ENCODE results near the gene NBPF3. TPM values are rescaled to one million over a fixed set of nuclear protein-coding genes. Genes with fewer than 3 reads are reported as not detected.

Gene NBPF3
- total RNA-seq, 1 donor from 2014 or later = 23.6 TPM

DNA sequence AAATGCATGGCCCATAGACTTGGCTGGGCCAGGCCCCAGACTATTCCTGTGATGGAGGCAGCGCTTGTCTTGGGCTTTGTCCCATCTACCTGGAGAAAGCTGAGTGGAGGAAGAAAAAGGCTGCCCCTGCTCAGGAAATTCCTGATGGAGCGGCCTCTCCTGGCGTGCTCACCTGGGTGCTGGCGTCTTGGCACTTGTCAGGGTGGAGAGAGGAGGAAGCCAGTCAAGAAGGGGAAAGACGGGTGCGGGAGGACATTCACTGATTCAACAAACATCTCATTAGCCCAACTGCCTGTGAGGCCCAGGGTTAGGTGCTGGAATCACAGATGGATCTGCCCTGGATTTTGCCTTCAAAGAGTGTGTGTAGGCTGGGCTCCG, 85.4 kb downstream of the NBPF3 start:
- TF ChIP-seq, protein P1, sequence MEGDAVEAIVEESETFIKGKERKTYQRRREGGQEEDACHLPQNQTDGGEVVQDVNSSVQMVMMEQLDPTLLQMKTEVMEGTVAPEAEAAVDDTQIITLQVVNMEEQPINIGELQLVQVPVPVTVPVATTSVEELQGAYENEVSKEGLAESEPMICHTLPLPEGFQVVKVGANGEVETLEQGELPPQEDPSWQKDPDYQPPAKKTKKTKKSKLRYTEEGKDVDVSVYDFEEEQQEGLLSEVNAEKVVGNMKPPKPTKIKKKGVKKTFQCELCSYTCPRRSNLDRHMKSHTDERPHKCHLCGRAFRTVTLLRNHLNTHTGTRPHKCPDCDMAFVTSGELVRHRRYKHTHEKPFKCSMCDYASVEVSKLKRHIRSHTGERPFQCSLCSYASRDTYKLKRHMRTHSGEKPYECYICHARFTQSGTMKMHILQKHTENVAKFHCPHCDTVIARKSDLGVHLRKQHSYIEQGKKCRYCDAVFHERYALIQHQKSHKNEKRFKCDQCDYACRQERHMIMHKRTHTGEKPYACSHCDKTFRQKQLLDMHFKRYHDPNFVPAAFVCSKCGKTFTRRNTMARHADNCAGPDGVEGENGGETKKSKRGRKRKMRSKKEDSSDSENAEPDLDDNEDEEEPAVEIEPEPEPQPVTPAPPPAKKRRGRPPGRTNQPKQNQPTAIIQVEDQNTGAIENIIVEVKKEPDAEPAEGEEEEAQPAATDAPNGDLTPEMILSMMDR (conservative IDR thresholded peaks at IDR 0.05; ENCODE audit: low read depth, low read length) = no peak
- DNase-seq (ENCODE audit: low read depth) = no peak
- H3K4me3 ChIP-seq (ENCODE audit: low read depth, low read length) = no peak overlapping the region

DNA sequence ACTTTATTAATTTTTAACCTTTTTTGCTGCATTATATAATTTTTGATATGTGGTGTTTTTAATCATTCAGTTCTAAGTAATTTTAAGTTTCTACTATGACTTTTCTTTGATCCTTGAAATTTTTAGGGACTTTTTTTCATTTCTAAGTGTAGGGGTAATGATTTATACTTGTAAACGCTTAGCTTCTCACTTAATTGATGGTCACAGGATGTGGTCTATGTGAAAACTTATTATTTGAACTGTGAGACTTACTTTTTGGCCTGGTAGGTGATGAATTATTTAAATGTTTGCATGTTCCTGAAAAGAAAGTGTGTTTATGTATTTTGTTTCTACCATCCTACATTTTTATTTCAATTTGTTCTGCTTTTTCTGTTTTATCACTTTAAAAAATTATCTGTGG, 86.5 kb downstream of the NBPF3 start:
- H3K4me3 ChIP-seq (ENCODE audit: low read depth, low read length) = no peak overlapping the region
- TF ChIP-seq, protein P1 (conservative IDR thresholded peaks at IDR 0.05; ENCODE audit: low read depth, low read length) = no peak
- no peak for DNase-seq (ENCODE audit: low read depth)

DNA sequence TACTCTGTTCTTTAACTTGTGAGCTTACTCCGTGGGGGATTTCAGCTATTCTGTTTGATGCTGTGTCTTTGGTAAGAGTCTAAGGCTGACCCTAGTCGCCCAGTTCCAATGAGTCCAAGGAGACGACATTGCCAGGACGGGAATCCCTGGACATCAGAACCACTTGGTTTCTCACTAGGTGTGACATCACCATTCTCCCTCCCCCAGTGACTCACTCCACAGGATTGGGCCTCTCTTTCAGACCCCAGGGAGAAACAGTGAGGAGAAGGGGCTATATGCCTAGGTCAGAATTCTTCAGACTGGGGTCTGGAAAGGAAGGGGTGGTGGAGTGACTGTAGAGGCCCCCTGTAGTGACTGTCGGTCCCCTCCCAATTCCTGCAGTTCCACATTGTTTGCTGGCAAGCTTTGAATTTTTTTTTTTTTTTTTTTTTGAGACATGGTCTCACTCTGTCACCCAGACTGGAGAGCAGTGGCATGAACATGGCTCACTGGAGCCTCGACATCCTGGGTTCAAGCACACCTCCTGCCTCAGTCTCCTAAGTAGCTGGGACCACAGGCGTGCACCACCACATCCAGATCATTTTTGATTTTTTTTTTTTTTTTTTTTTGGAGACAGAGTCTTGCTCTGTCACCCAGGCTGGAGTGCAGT, 90.6 kb downstream of the NBPF3 start:
- TF ChIP-seq, protein P1 (conservative IDR thresholded peaks at IDR 0.05; ENCODE audit: low read depth, low read length) = no peak
- H3K4me3 ChIP-seq (ENCODE audit: low read depth, low read length) = no peak overlapping the region
- DNase-seq (ENCODE audit: low read depth) = no peak

DNA sequence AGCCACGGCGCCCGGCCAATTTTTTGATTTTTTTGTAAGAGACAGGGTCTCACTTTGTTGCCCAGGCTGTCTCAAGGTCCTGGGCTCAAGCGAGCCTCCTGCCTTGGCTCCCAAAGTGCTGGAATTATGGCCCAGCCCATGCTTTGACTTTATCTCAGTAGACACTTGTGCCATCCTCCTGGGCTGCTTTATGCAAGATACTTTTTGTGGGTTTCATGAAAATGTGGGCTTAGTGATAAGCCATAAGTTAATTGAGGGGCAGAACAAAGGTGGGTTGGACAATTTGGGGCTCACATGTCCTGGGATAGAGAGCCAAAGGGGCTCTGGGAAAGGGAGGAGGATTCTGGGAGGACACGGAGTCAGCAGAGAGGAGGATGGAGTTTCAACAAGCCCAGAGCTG, 91.3 kb downstream of the NBPF3 start:
- DNase-seq (ENCODE audit: low read depth) = no peak
- H3K4me3 ChIP-seq (ENCODE audit: low read depth, low read length) = no peak overlapping the region
- TF ChIP-seq, protein P1 (conservative IDR thresholded peaks at IDR 0.05; ENCODE audit: low read depth, low read length) = no peak

DNA sequence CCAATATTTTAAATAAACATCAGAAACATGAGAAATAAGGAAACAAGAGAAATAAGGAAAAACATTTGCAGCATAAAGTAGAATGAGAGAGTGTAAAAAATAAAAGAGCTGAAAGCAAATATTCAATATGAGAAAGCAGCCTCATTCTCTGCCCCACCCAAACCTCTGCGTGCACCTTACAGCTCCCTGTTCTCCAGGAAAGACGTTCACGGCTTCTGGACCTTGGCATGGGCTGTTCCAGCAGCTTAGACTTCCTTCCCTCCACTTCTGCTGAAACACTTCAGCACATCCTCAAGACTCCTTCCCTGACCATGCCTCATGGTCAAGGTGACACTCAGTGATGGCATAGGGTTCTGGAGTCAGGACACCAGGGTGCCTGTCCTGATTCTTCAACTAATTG, 92.6 kb downstream of the NBPF3 start:
- no peak overlapping the region for H3K4me3 ChIP-seq (ENCODE audit: low read depth, low read length)
- no peak for DNase-seq (ENCODE audit: low read depth)
- TF ChIP-seq, protein P1 (conservative IDR thresholded peaks at IDR 0.05; ENCODE audit: low read depth, low read length) = no peak

DNA sequence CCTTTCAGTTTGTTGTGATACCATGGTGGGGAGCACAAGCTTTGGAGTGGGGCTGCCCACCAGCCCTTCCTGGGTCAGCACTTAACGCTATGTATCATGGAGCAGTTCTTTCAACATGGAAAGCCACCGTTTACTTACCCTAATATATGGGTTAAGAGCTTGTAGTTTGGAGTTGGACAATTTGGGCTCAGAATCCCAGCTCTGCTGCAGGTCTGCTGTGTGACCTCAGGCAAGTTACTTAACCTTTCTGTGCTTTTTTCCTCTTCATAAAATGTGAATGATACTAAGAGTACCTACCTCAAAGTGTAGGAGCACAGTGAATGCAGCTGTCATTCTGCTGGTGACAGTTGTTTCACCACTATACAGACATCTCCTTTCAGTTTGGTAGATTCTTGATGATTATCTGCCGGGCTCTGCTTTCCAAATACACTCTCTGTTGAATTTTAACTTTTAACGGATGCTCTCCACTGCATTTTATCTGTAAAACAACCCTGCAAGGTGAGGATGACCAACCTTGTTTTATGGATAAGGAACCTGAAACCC, 93.1 kb downstream of the NBPF3 start:
- H3K4me3 ChIP-seq (ENCODE audit: low read depth, low read length) = no peak overlapping the region
- TF ChIP-seq, protein P1 (conservative IDR thresholded peaks at IDR 0.05; ENCODE audit: low read depth, low read length) = no peak
- no peak for DNase-seq (ENCODE audit: low read depth)

DNA sequence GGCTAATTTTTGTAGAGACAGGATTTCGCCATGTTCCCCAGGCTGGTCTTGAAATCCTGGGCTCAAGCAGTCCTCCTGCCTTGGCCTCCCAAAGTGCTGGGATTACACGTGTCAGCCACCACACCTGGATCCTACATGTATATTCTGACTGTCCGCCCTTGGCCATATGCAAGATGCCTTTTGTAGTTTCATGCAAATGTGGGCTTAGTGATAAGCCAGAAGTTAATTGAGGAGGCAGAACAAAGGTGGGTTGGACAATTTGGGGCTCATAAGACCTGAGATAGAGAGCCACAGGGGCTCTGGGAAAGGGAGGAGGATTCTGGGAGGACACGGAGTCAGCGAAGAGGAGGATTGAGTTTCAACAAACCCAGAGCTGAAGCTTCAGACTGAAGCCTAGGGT, 94.2 kb downstream of the NBPF3 start:
- no peak for DNase-seq (ENCODE audit: low read depth)
- H3K4me3 ChIP-seq (ENCODE audit: low read depth, low read length) = no peak overlapping the region
- TF ChIP-seq, protein P1 (conservative IDR thresholded peaks at IDR 0.05; ENCODE audit: low read depth, low read length) = no peak

Data from epithelial cell of proximal tubule (primary cell).